Measurements from ENCODE around the gene TBC1D22A. TPM values are rescaled to one million over a fixed set of nuclear protein-coding genes. Genes with fewer than 3 reads are reported as not detected.

The TBC1D22A gene
- total and polyA plus RNA-seq, 8 donors, result 13.3 to 53.1 (median 21.5) TPM

- Histone ChIP-seq H3K4me3 (no peak overlapping the region), H3K27ac (no peak overlapping the region), H3K9me3 (no peaks in the 10 kb centered on the region), H3K4me1 (no peaks in the 10 kb centered on the region), H3K36me3 (peaks cover 0 to 29% (median 13%) of the 10 kb centered on the region in 4 donors), H3K27me3 (no peaks in the 10 kb centered on the region)
- no peak for TF ChIP-seq POLR2A (IDR thresholded peaks at IDR 0.05)
- TF ChIP-seq CTCF (IDR thresholded peaks at IDR 0.05), result no peak
- no peak for TF ChIP-seq EP300 (IDR thresholded peaks at IDR 0.05)
- TF ChIP-seq POLR2AphosphoS5 (IDR thresholded peaks at IDR 0.05), result no peak
- 92 to 99% (median 93%) methylated on average over 5 of the region's 5 CpGs for WGBS, 5 donors
- DNase-seq, result no peak
- intact Hi-C loops (cut with DNase I; ENCODE audit: low total_unique reads), result no loop called here
These were observed 306.2 kb downstream of the TBC1D22A start for GRCh38 chr22:47068626-47068996.

GRCh38 chr22:47069270-47069669, 306.8 kb downstream of the TBC1D22A start:
- Histone ChIP-seq H3K4me3 (no peak overlapping the region), H3K27me3 (no peaks in the 10 kb centered on the region), H3K9me3 (peaks cover 0 to 4% (median under 1%) of the 10 kb centered on the region in 4 donors), H3K36me3 (peaks cover 0 to 28% (median 11%) of the 10 kb centered on the region in 4 donors), H3K27ac (no peak overlapping the region), H3K4me1 (no peaks in the 10 kb centered on the region)
- DNase-seq, result no peak
- WGBS, 5 donors, result 90 to 96% (median 94%) methylated on average over 10 to 14 of the region's 14 CpGs
- TF ChIP-seq POLR2AphosphoS5 (IDR thresholded peaks at IDR 0.05) (no peak), POLR2A (IDR thresholded peaks at IDR 0.05) (no peak), EP300 (IDR thresholded peaks at IDR 0.05) (no peak), CTCF (IDR thresholded peaks at IDR 0.05) (no peak)
- intact Hi-C loops (cut with DNase I; ENCODE audit: low total_unique reads), result no loop called here

- Histone ChIP-seq H3K4me3 (no peak overlapping the region), H3K4me1 (no peaks in the 10 kb centered on the region), H3K9me3 (peaks cover 0 to 19% (median 11%) of the 10 kb centered on the region in 4 donors), H3K27me3 (no peaks in the 10 kb centered on the region), H3K36me3 (peaks cover 0 to 31% (median 14%) of the 10 kb centered on the region in 4 donors), H3K27ac (no peak overlapping the region)
- TF ChIP-seq CTCF (IDR thresholded peaks at IDR 0.05) (no peak), POLR2AphosphoS5 (IDR thresholded peaks at IDR 0.05) (no peak), EP300 (IDR thresholded peaks at IDR 0.05) (no peak), POLR2A (IDR thresholded peaks at IDR 0.05) (no peak)
- WGBS, 5 donors, result 67 to 80% (median 76%) methylated on average over 11 of the region's 11 CpGs
- no peak for DNase-seq
- intact Hi-C loops (cut with DNase I; ENCODE audit: low total_unique reads), result no loop called here
These were observed 308.8 kb downstream of the TBC1D22A start for GRCh38 chr22:47071078-47071806.

- DNase-seq, result no peak
- no peak for TF ChIP-seq CTCF (IDR thresholded peaks at IDR 0.05)
- no peak for TF ChIP-seq EP300 (IDR thresholded peaks at IDR 0.05)
- no peak for TF ChIP-seq POLR2A (IDR thresholded peaks at IDR 0.05)
- no peak for TF ChIP-seq POLR2AphosphoS5 (IDR thresholded peaks at IDR 0.05)
- intact Hi-C loops (cut with DNase I; ENCODE audit: low total_unique reads), result no loop called here
- H3K27me3 ChIP-seq, result no peaks in the 10 kb centered on the region
- no peak overlapping the region for H3K4me3 ChIP-seq
- H3K9me3 ChIP-seq, result peaks cover 0 to 19% (median 11%) of the 10 kb centered on the region in 4 donors
- H3K27ac ChIP-seq, result no peak overlapping the region
- 78 to 86% (median 82%) methylated on average over 12 to 13 of the region's 13 CpGs for WGBS, 5 donors
- peaks cover 0 to 31% (median 14%) of the 10 kb centered on the region in 4 donors for H3K36me3 ChIP-seq
- no peaks in the 10 kb centered on the region for H3K4me1 ChIP-seq
These were observed 309.6 kb downstream of the TBC1D22A start for GRCh38 chr22:47071807-47072641.
